Measurements from ENCODE around the gene SERPINA12.

The SERPINA12 gene

GRCh38 chr14:94472842-94473241 is 36.4 kb downstream of the SERPINA12 start:
- Histone ChIP-seq H3K9me3 (no peaks in the 10 kb centered on the region), H3K27me3 (no peaks in the 10 kb centered on the region; the same call in 1 of the 2 replicates), H3K36me3 (no peaks in the 10 kb centered on the region), H3K4me3 (ENCODE audit: low read depth, low read length) (no peak overlapping the region), H3K4me1 (no peaks in the 10 kb centered on the region)
- no peak for TF ChIP-seq CTCF (IDR thresholded peaks at IDR 0.05; ENCODE audit: low read depth, low read length)
- DNase-seq, result no peak

- Histone ChIP-seq H3K36me3 (no peaks in the 10 kb centered on the region), H3K4me1 (no peaks in the 10 kb centered on the region), H3K9me3 (no peaks in the 10 kb centered on the region), H3K27me3 (no peaks in the 10 kb centered on the region; the same call in 1 of the 2 replicates), H3K4me3 (ENCODE audit: low read depth, low read length) (no peak overlapping the region)
- DNase-seq, result no peak
- TF ChIP-seq CTCF (IDR thresholded peaks at IDR 0.05; ENCODE audit: low read depth, low read length), result no peak
Measured at GRCh38 chr14:94471045-94471444, 38.2 kb downstream of the SERPINA12 start.

- Histone ChIP-seq H3K4me1 (no peaks in the 10 kb centered on the region), H3K36me3 (no peaks in the 10 kb centered on the region), H3K27me3 (no peaks in the 10 kb centered on the region; the same call in 1 of the 2 replicates), H3K4me3 (ENCODE audit: low read depth, low read length) (no peak overlapping the region), H3K9me3 (no peaks in the 10 kb centered on the region)
- TF ChIP-seq CTCF (IDR thresholded peaks at IDR 0.05; ENCODE audit: low read depth, low read length), result no peak
- no peak for DNase-seq
Measured at GRCh38 chr14:94470311-94470710, 39.0 kb downstream of the SERPINA12 start.

GRCh38 chr14:94469261-94469660 is 40.0 kb downstream of the SERPINA12 start:
- Histone ChIP-seq H3K9me3 (no peaks in the 10 kb centered on the region), H3K27me3 (no peaks in the 10 kb centered on the region; the same call in 1 of the 2 replicates), H3K4me1 (no peaks in the 10 kb centered on the region), H3K36me3 (no peaks in the 10 kb centered on the region), H3K4me3 (ENCODE audit: low read depth, low read length) (no peak overlapping the region)
- DNase-seq, result no peak
- TF ChIP-seq CTCF (IDR thresholded peaks at IDR 0.05; ENCODE audit: low read depth, low read length), result no peak

GRCh38 chr14:94467728-94468520 is 41.3 kb downstream of the SERPINA12 start:
- Histone ChIP-seq H3K27me3 (no peaks in the 10 kb centered on the region), H3K9me3 (no peaks in the 10 kb centered on the region), H3K4me3 (ENCODE audit: low read depth, low read length) (no peak overlapping the region), H3K36me3 (no peaks in the 10 kb centered on the region), H3K4me1 (no peaks in the 10 kb centered on the region)
- TF ChIP-seq CTCF (IDR thresholded peaks at IDR 0.05; ENCODE audit: low read depth, low read length), result no peak
- DNase-seq, result no peak

- TF ChIP-seq CTCF (IDR thresholded peaks at IDR 0.05; ENCODE audit: low read depth, low read length), result no peak
- no peak for DNase-seq
- Histone ChIP-seq H3K4me1 (no peaks in the 10 kb centered on the region), H3K27me3 (no peaks in the 10 kb centered on the region), H3K9me3 (no peaks in the 10 kb centered on the region), H3K36me3 (no peaks in the 10 kb centered on the region), H3K4me3 (ENCODE audit: low read depth, low read length) (no peak overlapping the region)
Measured at GRCh38 chr14:94466706-94467370, 42.4 kb downstream of the SERPINA12 start.

Measured in BE2C (cell line).